ENCODE measurements around the gene GFRA3.

Gene GFRA3

GRCh38 chr5:138216799-138217198 is 57.6 kb downstream of the GFRA3 start:
- Histone ChIP-seq H3K9ac (ENCODE audit: low read length) (no peak overlapping the region), H3K36me3 (ENCODE audit: control insufficient read depth, insufficient read depth, low read length) (no peaks in the 10 kb centered on the region), H3K4me1 (ENCODE audit: control insufficient read depth, insufficient read depth, low read length) (peaks cover 3% of the 10 kb centered on the region), H3K27ac (ENCODE audit: low read depth, low read length) (no peak overlapping the region), H3K4me3 (ENCODE audit: low read length) (no peak overlapping the region), H3K27me3 (ENCODE audit: control insufficient read depth, insufficient read depth, low read length) (no peaks in the 10 kb centered on the region)

GRCh38 chr5:138213161-138214029 is 61.0 kb downstream of the GFRA3 start, which contains the start of gene CDC23:
Gene CDC23, minus strand, starts transcription at chr5:138213323. Its CDS starts 11 bp downstream, at chr5:138213312.
- Histone ChIP-seq H3K36me3 (ENCODE audit: control insufficient read depth, insufficient read depth, low read length) (no peaks in the 10 kb centered on the region), H3K4me1 (ENCODE audit: control insufficient read depth, insufficient read depth, low read length) (peaks cover 3% of the 10 kb centered on the region), H3K4me3 (ENCODE audit: low read length) (peak within 1 kb of the TSS; percentile 100), H3K27me3 (ENCODE audit: control insufficient read depth, insufficient read depth, low read length) (no peaks in the 10 kb centered on the region), H3K27ac (ENCODE audit: low read depth, low read length) (peak within 1 kb of the TSS; percentile 86), H3K9ac (ENCODE audit: low read length) (peak within 1 kb of the TSS; percentile 92)

- Histone ChIP-seq H3K27me3 (ENCODE audit: control insufficient read depth, insufficient read depth, low read length) (no peaks in the 10 kb centered on the region), H3K27ac (ENCODE audit: low read depth, low read length) (peak overlapping the region; percentile 86), H3K4me3 (ENCODE audit: low read length) (peak overlapping the region; percentile 100), H3K9ac (ENCODE audit: low read length) (peak overlapping the region; percentile 92), H3K4me1 (ENCODE audit: control insufficient read depth, insufficient read depth, low read length) (peaks cover 3% of the 10 kb centered on the region), H3K36me3 (ENCODE audit: control insufficient read depth, insufficient read depth, low read length) (no peaks in the 10 kb centered on the region)
These were observed 61.6 kb downstream of the GFRA3 start for GRCh38 chr5:138212828-138213160.

- no peaks in the 10 kb centered on the region for H3K27me3 ChIP-seq (ENCODE audit: control insufficient read depth, insufficient read depth, low read length)
- no peaks in the 10 kb centered on the region for H3K36me3 ChIP-seq (ENCODE audit: control insufficient read depth, insufficient read depth, low read length)
- H3K4me3 ChIP-seq (ENCODE audit: low read length), result no peak overlapping the region
- H3K27ac ChIP-seq (ENCODE audit: low read depth, low read length), result no peak overlapping the region
- peaks cover 3% of the 10 kb centered on the region for H3K4me1 ChIP-seq (ENCODE audit: control insufficient read depth, insufficient read depth, low read length)
- H3K9ac ChIP-seq (ENCODE audit: low read length), result no peak overlapping the region
These were observed 63.4 kb downstream of the GFRA3 start for GRCh38 chr5:138210985-138211384.
